Esophagus muscularis mucosa (tissue), 4 donors: ENCODE data around the gene MICU1.

Source experiments
- EP300 ChIP-seq: sonication (generic); formaldehyde crosslinking; IDR thresholded peaks from one replicate; pipeline ENCODE4 v1.6.1; 2017; ENCODE audit warnings: antibody characterized with exemption
- POLR2A ChIP-seq: fragments of 450-650 bp; IDR thresholded peaks from one replicate; pipeline ENCODE4 v1.6.1; 2017; ENCODE audit warnings: antibody characterized with exemption, moderate library complexity, mild to moderate bottlenecking, low read depth
- POLR2AphosphoS5 ChIP-seq, 2 donors: sonication (generic); formaldehyde crosslinking; IDR thresholded peaks; one replicate each; pipeline ENCODE4 v1.6.1; 2017; ENCODE audit warnings: antibody characterized with exemption in 2 of 2
- TF ChIP-seq, protein P1 (sequence below), 3 experiments: fragments of 200-600 bp in 2 of 3; fragments of 450-650 bp in 1 of 3; sonication (generic) in 2 of 3; IDR thresholded peaks; one replicate each; pipeline ENCODE4 v1.5.1; 2017 to 2019; ENCODE audit warnings: antibody characterized with exemption in 3 of 3, mild to moderate bottlenecking in 2 of 3, moderate library complexity in 1 of 3

DNA sequence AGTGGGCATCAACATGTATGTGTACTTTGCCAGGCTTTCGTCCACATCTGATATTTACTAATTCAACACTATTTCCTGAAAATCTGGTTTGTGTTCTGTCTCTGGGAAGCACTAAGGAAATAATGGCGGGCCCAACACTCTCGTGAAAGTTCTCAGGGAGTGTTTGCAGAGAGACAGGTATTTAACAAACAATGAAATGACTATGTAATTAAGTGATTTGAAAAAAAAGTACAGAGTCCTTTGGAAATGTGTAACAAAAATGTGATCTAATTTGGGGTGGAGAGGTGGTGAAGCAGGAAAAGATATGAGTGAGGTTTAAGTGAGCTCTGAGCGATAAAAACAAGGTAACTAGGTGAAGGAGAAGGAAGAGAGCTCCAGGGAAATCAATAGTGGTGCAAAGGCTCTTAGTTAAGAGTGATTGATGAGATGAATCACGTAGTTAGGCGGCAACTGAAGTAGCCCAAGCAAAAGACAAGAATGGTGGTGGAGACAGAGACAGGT is 175.9 kb downstream of the MICU1 start:
- TF ChIP-seq, protein P1, sequence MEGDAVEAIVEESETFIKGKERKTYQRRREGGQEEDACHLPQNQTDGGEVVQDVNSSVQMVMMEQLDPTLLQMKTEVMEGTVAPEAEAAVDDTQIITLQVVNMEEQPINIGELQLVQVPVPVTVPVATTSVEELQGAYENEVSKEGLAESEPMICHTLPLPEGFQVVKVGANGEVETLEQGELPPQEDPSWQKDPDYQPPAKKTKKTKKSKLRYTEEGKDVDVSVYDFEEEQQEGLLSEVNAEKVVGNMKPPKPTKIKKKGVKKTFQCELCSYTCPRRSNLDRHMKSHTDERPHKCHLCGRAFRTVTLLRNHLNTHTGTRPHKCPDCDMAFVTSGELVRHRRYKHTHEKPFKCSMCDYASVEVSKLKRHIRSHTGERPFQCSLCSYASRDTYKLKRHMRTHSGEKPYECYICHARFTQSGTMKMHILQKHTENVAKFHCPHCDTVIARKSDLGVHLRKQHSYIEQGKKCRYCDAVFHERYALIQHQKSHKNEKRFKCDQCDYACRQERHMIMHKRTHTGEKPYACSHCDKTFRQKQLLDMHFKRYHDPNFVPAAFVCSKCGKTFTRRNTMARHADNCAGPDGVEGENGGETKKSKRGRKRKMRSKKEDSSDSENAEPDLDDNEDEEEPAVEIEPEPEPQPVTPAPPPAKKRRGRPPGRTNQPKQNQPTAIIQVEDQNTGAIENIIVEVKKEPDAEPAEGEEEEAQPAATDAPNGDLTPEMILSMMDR (IDR thresholded peaks at IDR 0.05), result no peak
- TF ChIP-seq POLR2A (no peak), EP300 (no peak), POLR2AphosphoS5 (IDR thresholded peaks at IDR 0.05) (no peak)
